Natural killer cell (primary cell): ENCODE data around the gene RGS4. TPM values are rescaled to one million over a fixed set of nuclear protein-coding genes. Genes with fewer than 3 reads are reported as not detected.
A peak's percentile ranks its signal among the peaks of the same experiment; 100 is the strongest.

Experiments used
- ATAC-seq, 3 donors: fragments of 150-1000 bp in 2 of 3; fragments of 200-7000 bp in 1 of 3; cut with Tn5 transposase; 1 replicate in 1 of 3; 2 replicates in 2 of 3; pipeline ENCODE4 v1.10.0; 2021; ENCODE audit warnings: mild to moderate bottlenecking in 2 of 3, moderate library complexity in 2 of 3
- DNase-seq, 2 donors: peaks; one replicate each; pipeline versions ENCODE4 v3.0.0 to v3.0.0-alpha.2; 2013 to 2021; ENCODE audit warnings: mixed read lengths in 1 of 2
- H3K27ac ChIP-seq: one replicate; pipeline ENCODE4 v1.5.1; 2013; ENCODE audit warnings: mild to moderate bottlenecking, low read length
- H3K27me3 ChIP-seq: one replicate; pipeline ENCODE4 v1.6.1; 2013; ENCODE audit warnings: low read length; ENCODE audit not compliant: control insufficient read depth, insufficient read depth
- H3K36me3 ChIP-seq: one replicate; pipeline ENCODE4 v1.6.1; 2013; ENCODE audit warnings: low read length; ENCODE audit not compliant: control insufficient read depth, insufficient read depth
- H3K4me1 ChIP-seq: one replicate; pipeline ENCODE4 v1.6.1; 2013; ENCODE audit warnings: low read length; ENCODE audit not compliant: control insufficient read depth, insufficient read depth
- H3K4me3 ChIP-seq: one replicate; pipeline ENCODE4 v1.5.1; 2013; ENCODE audit warnings: low read length
- H3K9me3 ChIP-seq: one replicate; pipeline ENCODE4 v1.6.1; 2013; ENCODE audit warnings: low read length; ENCODE audit not compliant: control insufficient read depth, insufficient read depth
- H3K27ac Mint-ChIP-seq, 2 donors: one replicate each; pipeline ENCODE4 v1.8.0; 2022; ENCODE audit warnings: mild to moderate bottlenecking in 2 of 2, mixed read lengths in 2 of 2, moderate library complexity in 1 of 2
- H3K27me3 Mint-ChIP-seq, 2 donors: one replicate each; pipeline ENCODE4 v1.8.0; 2022; ENCODE audit warnings: low read depth in 2 of 2, mixed read lengths in 2 of 2
- H3K36me3 Mint-ChIP-seq: one replicate; pipeline ENCODE4 v1.8.0; 2022; ENCODE audit warnings: mixed read lengths
- H3K4me1 Mint-ChIP-seq, 2 donors: one replicate each; pipeline ENCODE4 v1.8.0; 2022; ENCODE audit warnings: mixed read lengths in 2 of 2
- H3K4me3 Mint-ChIP-seq: one replicate; pipeline ENCODE4 v1.8.0; 2022; ENCODE audit warnings: mild to moderate bottlenecking, moderate library complexity, mixed read lengths
- H3K9me3 Mint-ChIP-seq, 2 donors: one replicate each; pipeline ENCODE4 v1.8.0; 2022; ENCODE audit warnings: mixed read lengths in 2 of 2
- WGBS: methylation state at CpG from one replicate; pipeline ENCODE4 v1.1.7; 2013; ENCODE audit warnings: missing lambda C conversion rate; ENCODE audit not compliant: insufficient coverage; 5-methylcytosine and 5-hydroxymethylcytosine counted together
- intact Hi-C: fragments of 100-400 bp; cut with micrococcal nuclease; formaldehyde crosslinking; loops from one replicate; pipeline ENCODE4 v1.14.2; 2022
- total RNA-seq, 4 donors: library from RNA; stranded (reverse); fragments of 120-200 nt in 1 of 4; gene quantifications; one replicate each; pipeline versions ENCODE4 v1.2.3 to v1.2.4, GENCODE V29; 2013 to 2022
- TF ChIP-seq, protein P1 (sequence below): fragments of 200-600 bp; IDR thresholded peaks from one replicate; pipeline ENCODE4 v1.8.0; 2022; ENCODE audit warnings: antibody characterized with exemption

Gene RGS4
- total RNA-seq, 3 donors from 2014 or later (not counting 1 experiment from before 2014, with no cell fraction given): not detected

- H3K27me3 ChIP-seq: peaks cover 7% of the 10 kb centered on the region
- TF ChIP-seq, protein P1, sequence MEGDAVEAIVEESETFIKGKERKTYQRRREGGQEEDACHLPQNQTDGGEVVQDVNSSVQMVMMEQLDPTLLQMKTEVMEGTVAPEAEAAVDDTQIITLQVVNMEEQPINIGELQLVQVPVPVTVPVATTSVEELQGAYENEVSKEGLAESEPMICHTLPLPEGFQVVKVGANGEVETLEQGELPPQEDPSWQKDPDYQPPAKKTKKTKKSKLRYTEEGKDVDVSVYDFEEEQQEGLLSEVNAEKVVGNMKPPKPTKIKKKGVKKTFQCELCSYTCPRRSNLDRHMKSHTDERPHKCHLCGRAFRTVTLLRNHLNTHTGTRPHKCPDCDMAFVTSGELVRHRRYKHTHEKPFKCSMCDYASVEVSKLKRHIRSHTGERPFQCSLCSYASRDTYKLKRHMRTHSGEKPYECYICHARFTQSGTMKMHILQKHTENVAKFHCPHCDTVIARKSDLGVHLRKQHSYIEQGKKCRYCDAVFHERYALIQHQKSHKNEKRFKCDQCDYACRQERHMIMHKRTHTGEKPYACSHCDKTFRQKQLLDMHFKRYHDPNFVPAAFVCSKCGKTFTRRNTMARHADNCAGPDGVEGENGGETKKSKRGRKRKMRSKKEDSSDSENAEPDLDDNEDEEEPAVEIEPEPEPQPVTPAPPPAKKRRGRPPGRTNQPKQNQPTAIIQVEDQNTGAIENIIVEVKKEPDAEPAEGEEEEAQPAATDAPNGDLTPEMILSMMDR: no peak
- ATAC-seq: no peak
- no peaks in the 10 kb centered on the region for H3K4me1 ChIP-seq
- WGBS: 33% methylated on average over 5 of the region's 5 CpGs
- Mint-ChIP-seq H3K27ac (no peak overlapping the region), H3K36me3 (no peaks in the 10 kb centered on the region), H3K27me3 (peaks cover 34 to 52% of the 10 kb centered on the region in 2 donors), H3K4me1 (no peaks in the 10 kb centered on the region), H3K4me3 (no peak overlapping the region), H3K9me3 (no peaks in the 10 kb centered on the region)
- DNase-seq: no peak
- no peak overlapping the region for H3K27ac ChIP-seq
- H3K4me3 ChIP-seq: no peak overlapping the region
- H3K36me3 ChIP-seq: no peaks in the 10 kb centered on the region
- intact Hi-C loops: no loop called here
- H3K9me3 ChIP-seq: no peaks in the 10 kb centered on the region
These were observed 445 bp upstream of the RGS4 start for GRCh38 chr1:163068716-163069115.

GRCh38 chr1:163069655-163070277 lies 605 bp downstream of the RGS4 start:
- DNase-seq (no peak), ATAC-seq (no peak)
- Mint-ChIP-seq H3K27me3 (peaks cover 37 to 42% of the 10 kb centered on the region in 2 donors), H3K27ac (no peak overlapping the region), H3K36me3 (no peaks in the 10 kb centered on the region), H3K9me3 (no peaks in the 10 kb centered on the region), H3K4me1 (no peaks in the 10 kb centered on the region), H3K4me3 (no peak overlapping the region)
- 73% methylated on average over 2 of the region's 2 CpGs for WGBS
- Histone ChIP-seq H3K27me3 (peaks cover 7% of the 10 kb centered on the region), H3K4me1 (no peaks in the 10 kb centered on the region), H3K36me3 (no peaks in the 10 kb centered on the region), H3K4me3 (no peak overlapping the region), H3K27ac (no peak overlapping the region), H3K9me3 (no peaks in the 10 kb centered on the region)
- TF ChIP-seq, protein P1: no peak
- intact Hi-C loops: no loop called here

DNA sequence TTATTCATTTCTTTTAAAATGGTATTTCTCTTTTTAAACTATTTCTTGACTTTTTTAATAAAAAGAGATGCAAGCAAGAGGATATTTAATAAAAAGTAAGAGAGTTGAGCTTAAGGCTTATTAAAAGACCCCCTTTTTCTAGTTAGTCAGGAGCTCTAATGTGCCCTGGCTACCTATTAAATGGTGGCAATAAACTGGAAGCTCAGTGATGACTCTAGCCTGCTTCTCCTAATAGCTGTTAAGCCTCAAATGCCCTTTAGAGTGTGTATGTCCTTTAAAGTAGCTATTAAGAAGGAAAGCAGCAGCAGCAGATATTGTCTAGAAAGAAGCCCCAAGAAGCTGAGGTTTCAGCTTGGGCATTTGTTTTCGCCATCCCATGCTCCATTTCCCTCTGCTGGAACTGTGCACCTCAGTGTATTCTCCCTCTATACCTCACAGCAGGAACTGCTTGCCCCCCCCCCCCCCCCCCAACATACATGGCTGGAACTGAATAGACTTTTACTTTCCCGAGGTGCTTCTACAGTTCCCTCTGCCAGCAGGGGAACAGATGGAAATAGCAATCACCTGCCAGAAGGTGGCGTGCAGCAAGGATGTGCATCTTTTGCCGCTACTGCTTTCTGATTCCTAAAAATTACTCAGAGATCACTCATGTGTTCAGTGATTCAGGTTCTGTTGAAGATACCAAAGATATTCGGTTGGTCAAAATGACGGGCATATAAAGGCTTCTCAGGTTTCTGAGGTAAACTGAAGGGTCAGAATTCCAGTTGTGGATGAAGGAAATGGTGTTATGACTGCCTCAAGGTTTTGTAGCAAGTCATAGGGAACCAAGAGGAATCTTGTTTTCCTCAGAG lies 2.5 kb downstream of the RGS4 start:
- H3K4me3 Mint-ChIP-seq: no peak overlapping the region
- H3K9me3 Mint-ChIP-seq: no peaks in the 10 kb centered on the region
- H3K27me3 Mint-ChIP-seq: peaks cover 32 to 42% of the 10 kb centered on the region in 2 donors
- ATAC-seq (peak in 1 of 3 donors; percentile 45), DNase-seq (peak in 1 of 2 donors; percentile 56)
- H3K27me3 ChIP-seq: peaks cover 7% of the 10 kb centered on the region
- H3K27ac ChIP-seq: no peak overlapping the region
- TF ChIP-seq, protein P1: peak; percentile 27
- H3K36me3 Mint-ChIP-seq: no peaks in the 10 kb centered on the region
- intact Hi-C loops: no loop called here
- H3K9me3 ChIP-seq: no peaks in the 10 kb centered on the region
- no peaks in the 10 kb centered on the region for H3K36me3 ChIP-seq
- no peaks in the 10 kb centered on the region for H3K4me1 ChIP-seq
- H3K4me3 ChIP-seq: no peak overlapping the region
- WGBS: 15% methylated on average over 6 of the region's 6 CpGs
- H3K27ac Mint-ChIP-seq: no peak overlapping the region
- no peaks in the 10 kb centered on the region for H3K4me1 Mint-ChIP-seq
